ENCODE data around the gene CRYBB1.

CRYBB1 gene

DNA sequence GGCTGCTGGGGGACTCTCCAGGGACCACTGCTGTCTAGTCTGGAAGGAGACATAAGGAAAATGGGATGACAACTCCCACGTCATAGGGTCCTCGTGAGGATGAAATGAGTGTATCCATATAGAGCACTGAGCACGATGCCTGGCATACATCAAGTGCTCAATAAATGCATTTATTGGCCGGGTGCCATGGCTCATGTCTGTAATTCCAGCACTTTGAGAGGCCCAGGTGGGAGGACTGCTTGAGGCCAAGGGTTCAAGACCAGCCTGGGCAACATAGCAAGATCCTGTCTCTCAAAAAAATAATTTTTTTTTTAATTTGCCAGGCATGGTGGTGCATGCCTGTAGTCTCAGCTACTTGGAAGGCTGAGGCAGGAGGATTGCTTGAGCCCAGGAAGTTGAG is 15.7 kb downstream of the CRYBB1 start:
- DNase-seq = no peak

DNA sequence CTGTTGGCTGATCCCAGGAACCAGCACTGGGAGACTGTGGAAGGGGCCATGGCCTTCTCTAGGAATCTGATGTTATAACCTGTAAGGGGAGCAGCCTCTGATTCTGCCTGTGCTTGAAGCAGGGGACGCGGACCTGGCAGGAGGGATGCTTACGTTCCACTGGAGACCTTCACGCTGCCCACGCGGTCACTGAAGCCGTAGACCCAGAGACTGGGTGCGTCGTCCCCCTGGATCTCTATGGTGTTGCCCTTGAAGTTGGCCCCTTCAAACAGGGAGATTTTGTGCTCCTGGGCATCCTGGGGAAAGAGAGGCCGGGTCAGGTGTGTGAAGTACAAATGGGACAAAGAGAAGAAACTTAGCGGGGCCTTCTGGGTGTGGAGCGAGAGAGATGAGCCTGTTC is 16.1 kb downstream of the CRYBB1 start:
- no peak for DNase-seq

- no peak for DNase-seq
Observed at GRCh38 chr22:26599505-26599904, 18.3 kb downstream of the CRYBB1 start.

DNA sequence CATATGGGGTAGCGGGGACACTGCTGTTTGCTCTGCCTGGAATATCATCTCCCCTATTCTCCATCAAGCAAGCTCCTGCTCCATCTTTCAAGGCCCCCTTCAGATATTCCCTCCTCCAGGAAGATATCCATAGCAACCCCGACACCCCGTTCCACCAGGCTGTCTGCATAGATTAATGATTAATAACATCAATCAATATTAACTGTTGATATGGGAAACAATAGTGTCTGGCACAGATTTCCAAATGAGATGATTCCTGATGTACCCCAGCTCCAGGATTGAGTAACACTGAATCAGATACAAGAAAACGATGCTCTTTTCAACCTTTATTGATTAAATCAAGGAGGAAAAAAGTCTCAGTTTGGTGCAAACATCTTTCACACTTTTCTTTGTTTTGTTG is 20.3 kb downstream of the CRYBB1 start:
- no peak for DNase-seq

DNA sequence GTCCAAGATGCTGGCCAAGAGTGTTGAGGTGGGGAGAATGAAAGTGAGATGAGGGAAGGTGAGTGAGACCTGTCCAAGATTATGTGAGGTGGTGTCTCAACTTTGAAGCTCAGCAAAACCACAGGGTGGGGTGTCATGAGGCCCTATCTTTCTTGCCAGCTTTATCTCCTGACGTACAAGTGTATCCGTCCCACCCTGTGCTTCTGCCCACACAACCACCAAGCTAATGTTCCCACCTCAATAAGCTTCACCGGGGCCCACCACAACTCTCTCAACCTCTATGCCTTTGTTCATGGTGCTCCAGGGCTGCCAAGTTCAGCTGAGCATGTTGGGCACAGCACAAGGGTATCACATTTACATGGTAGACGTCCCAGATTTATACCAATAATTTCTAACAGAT is 20.8 kb downstream of the CRYBB1 start:
- no peak for DNase-seq

GRCh38 chr22:26593763-26594162 is 24.1 kb downstream of the CRYBB1 start:
- DNase-seq = no peak

- no peak for DNase-seq
Observed at GRCh38 chr22:26592421-26592891, 25.4 kb downstream of the CRYBB1 start.

GRCh38 chr22:26589845-26590736 is 27.7 kb downstream of the CRYBB1 start, which contains the start of gene TPST2:
Gene TPST2 (minus strand): TSS chr22:26590132. CDS start chr22:26541630, 48,502 bp downstream.
- DNase-seq = peak; percentile 5

GRCh38 chr22:26589367-26589844 is 28.4 kb downstream of the CRYBB1 start:
- DNase-seq = no peak

DNA sequence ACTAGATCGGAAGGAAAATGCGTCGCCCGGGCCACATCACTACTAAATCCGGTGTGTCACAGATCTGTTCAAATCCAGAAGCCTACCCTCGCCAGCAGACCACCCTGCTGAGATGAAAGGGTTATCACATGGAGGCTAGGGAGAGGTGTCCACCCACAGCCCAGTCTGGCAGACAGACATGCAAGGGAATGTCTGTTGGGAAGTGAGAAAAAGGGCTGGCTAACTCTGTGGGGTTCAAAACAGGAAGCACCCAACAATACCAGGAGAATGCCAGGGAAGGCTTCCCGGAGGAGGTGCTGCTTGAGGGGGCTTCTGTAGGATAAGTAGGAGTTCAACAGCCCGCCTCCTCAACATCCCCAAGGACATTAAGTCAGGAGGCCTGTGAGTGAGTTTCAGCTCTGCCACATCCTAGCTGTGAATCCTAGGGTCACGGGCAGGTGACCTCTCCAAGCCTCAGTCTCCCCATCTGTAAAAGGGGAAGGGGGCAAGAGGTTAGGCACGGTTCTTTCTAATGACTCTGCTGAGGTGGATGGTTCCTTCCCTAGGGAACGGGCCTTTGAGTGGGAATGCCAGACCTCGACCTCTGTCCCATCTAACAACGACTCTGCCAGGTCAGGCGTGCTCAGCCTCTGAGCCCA is 29.0 kb downstream of the CRYBB1 start:
- DNase-seq = no peak

GRCh38 chr22:26587991-26588613 is 29.7 kb downstream of the CRYBB1 start:
- no peak for DNase-seq

- no peak for DNase-seq
Observed at GRCh38 chr22:26586556-26587325, 31.1 kb downstream of the CRYBB1 start.

GRCh38 chr22:26585104-26585790 is 32.6 kb downstream of the CRYBB1 start:
- no peak for DNase-seq

GRCh38 chr22:26584010-26584409 is 33.8 kb downstream of the CRYBB1 start:
- DNase-seq = no peak

- DNase-seq = no peak
Observed at GRCh38 chr22:26581633-26582168, 36.1 kb downstream of the CRYBB1 start.

GRCh38 chr22:26581026-26581425 is 36.8 kb downstream of the CRYBB1 start:
- no peak for DNase-seq

- no peak for DNase-seq
Observed at GRCh38 chr22:26580240-26580962, 37.4 kb downstream of the CRYBB1 start.

DNA sequence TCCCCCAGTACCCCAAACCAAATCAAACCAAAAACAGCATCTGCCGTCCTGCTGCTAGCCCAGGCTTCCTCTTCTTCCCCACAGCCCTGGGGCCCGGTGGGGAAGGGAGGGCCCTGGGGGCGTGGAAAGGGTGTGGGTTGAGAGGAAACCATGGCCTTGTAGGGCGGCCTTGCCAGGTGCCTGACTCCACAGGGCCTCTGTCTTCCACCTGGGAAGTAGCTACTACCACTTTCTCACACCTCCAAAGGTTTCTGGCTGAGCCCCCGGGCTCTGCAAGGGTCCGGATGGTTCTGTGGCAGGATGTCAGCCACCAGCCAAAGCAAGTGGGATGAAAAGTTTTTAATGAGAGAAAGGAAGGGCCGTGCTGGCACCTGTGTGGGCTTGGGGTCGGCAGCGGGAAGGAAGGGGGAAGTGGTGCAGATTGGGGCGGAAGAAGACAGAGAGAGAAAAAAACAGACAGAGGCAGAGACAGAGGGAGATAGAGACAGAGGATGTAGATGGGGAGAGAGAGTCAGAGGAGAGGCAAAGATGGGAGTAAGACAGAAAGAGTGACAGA is 38.4 kb downstream of the CRYBB1 start:
- DNase-seq = no peak

- DNase-seq = no peak
Observed at GRCh38 chr22:26577081-26577480, 40.7 kb downstream of the CRYBB1 start.

DNA sequence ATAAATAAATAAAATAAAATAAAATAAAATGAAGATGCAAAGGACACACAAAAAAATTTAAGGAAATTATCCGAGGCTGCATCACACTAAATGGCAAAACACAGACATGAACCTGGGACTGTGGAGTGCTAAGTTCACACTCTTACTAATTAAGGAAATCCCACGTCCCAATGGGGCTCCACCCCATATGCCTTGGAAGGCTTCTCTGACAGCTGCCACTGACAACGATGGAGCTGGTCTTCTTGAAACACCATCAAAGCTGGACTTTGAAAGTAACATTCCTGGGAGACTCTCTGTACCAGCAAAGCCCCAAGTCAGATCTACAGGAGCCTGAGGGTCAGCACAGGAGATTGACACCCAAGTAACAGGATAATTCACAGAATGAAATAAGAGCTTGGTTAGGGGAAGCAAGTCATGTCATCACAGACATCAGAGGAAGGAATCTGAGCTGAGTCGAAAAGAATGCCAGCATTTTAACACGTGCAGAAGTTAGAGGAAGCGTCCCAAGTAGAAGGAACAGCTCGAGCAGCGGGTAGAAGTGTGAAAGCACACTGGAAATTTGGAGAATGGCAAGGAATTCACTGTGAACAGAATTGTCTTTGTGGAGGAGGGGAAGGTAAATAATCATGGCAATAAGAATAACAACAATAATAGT is 41.7 kb downstream of the CRYBB1 start:
- no peak for DNase-seq

All from NCI-H1694 (cell line).